GM12878 (cell line): ENCODE results near the gene ALAS1. TPM values are rescaled to one million over a fixed set of nuclear protein-coding genes. Genes with fewer than 3 reads are reported as not detected.
"Not testable (repeated sequence)": the region's sequence is repeated elsewhere in the genome, so short reads cannot be mapped to it uniquely, and the experiment has no call there.

ENCODE experiments used
- ATAC-seq: fragments of 200-7000 bp; cut with Tn5 transposase; 3 replicates; pipeline ENCODE4 v1.9.1; 2020; ENCODE audit warnings: mild to moderate bottlenecking, moderate library complexity
- BruUV-seq: library from RNA; stranded (reverse); fragments of 400-500 nt; replicated peaks from 2 replicates; lab custom pipeline; 2021; lab: Mats Ljungman, UMichigan
- CTCF ChIA-PET: fragments of 300-600 bp; sonication (Branson Sonifier 250); formaldehyde crosslinking; extraction: SDS; loops from one replicate; lab custom pipeline; 2021; ENCODE audit warnings: inconsistent platforms; lab: Yijun Ruan, JAX
- POLR2A ChIA-PET: fragments of 350-600 bp; formaldehyde crosslinking; extraction: SDS; loops from one replicate; lab custom pipeline; 2021; ENCODE audit warnings: inconsistent platforms; lab: Charles Lee
- RAD21 ChIA-PET: fragments of 300-600 bp; sonication (Branson Sonifier 250); formaldehyde crosslinking; loops from one replicate; lab custom pipeline; 2023; ENCODE audit warnings: antibody characterized with exemption; ENCODE audit not compliant: unreplicated experiment; lab: Charles Lee
- SMC1A ChIA-PET: fragments of 300-600 bp; sonication (Branson Sonifier 250); formaldehyde crosslinking; loops from one replicate; lab custom pipeline; 2023; ENCODE audit not compliant: unreplicated experiment, uncharacterized antibody; lab: Charles Lee
- DNase-seq: peaks from one replicate; pipeline ENCODE4 v3.0.0-alpha.2; 2011; ENCODE audit warnings: low read depth, low spot score
- FAIRE-seq: peaks from 3 replicates; lab custom pipeline; 2011; peaks lifted over from hg19 to GRCh38; lab: Jason Lieb, UNC
- H2AFZ ChIP-seq: 2 replicates; pipeline ENCODE4 v1.6.0; 2011; ENCODE audit warnings: low read depth, low read length, control low read depth; ENCODE audit not compliant: control insufficient read depth
- H3K27ac ChIP-seq: 2 replicates; pipeline ENCODE4 v1.5.1; 2011; ENCODE audit warnings: control low read depth; ENCODE audit not compliant: control insufficient read depth, insufficient read depth
- H3K27me3 ChIP-seq, 2 experiments: replicated peaks in 1 of 2; 2 replicates each; pipeline versions ENCODE4 v1.6.0 to v1.6.1; 2011; ENCODE audit warnings: low read length in 1 of 2; ENCODE audit not compliant: control insufficient read depth in 2 of 2, insufficient read depth in 2 of 2
- H3K36me3 ChIP-seq, 2 experiments: 2 replicates each; pipeline ENCODE4 v1.5.1; 2011; ENCODE audit warnings: low read length in 1 of 2; ENCODE audit not compliant: control insufficient read depth in 2 of 2, insufficient read depth in 2 of 2
- H3K4me1 ChIP-seq: 2 replicates; pipeline ENCODE4 v1.6.1; 2011; ENCODE audit warnings: mild to moderate bottlenecking, low read length, moderate library complexity, mixed read lengths; ENCODE audit not compliant: control insufficient read depth, insufficient read depth
- H3K4me2 ChIP-seq: 2 replicates; pipeline ENCODE4 v1.6.0; 2011; ENCODE audit warnings: control low read depth; ENCODE audit not compliant: control insufficient read depth, insufficient read depth
- H3K4me3 ChIP-seq: fragments of 200-600 bp; sonication (generic); 2 replicates; pipeline ENCODE4 v1.5.1; 2016
- H3K79me2 ChIP-seq: 2 replicates; pipeline ENCODE4 v1.6.0; 2011; ENCODE audit warnings: low read length; ENCODE audit not compliant: control insufficient read depth, insufficient read depth
- H3K9ac ChIP-seq: 2 replicates; pipeline ENCODE4 v1.8.0; 2011; ENCODE audit warnings: low read length, control low read depth, mixed read lengths; ENCODE audit not compliant: control insufficient read depth, insufficient read depth
- H3K9me3 ChIP-seq: replicated peaks from 3 replicates; pipeline ENCODE4 v1.5.1; 2011; ENCODE audit warnings: mild to moderate bottlenecking, low read length; ENCODE audit not compliant: control insufficient read depth, insufficient read depth
- H4K20me1 ChIP-seq: 2 replicates; pipeline ENCODE4 v1.6.0; 2011; ENCODE audit not compliant: control insufficient read depth, insufficient read depth
- BCL11A ChIP-seq: IDR thresholded peaks from 2 replicates; pipeline ENCODE4 v1.6.1; 2011; ENCODE audit warnings: low read depth, low read length
- DPF2 ChIP-seq: fragments of 450-650 bp; IDR thresholded peaks from 2 replicates; pipeline ENCODE4 v1.6.1; 2017; ENCODE audit warnings: mild to moderate bottlenecking
- FOS ChIP-seq: IDR thresholded peaks from 3 replicates; pipeline ENCODE4 v1.6.1; 2011; ENCODE audit warnings: borderline replicate concordance; ENCODE audit not compliant: insufficient read length; ENCODE audit errors: extremely low read depth
- MTA3 ChIP-seq: IDR thresholded peaks from 2 replicates; pipeline ENCODE4 v1.6.1; 2012; ENCODE audit warnings: low read length, inconsistent platforms, borderline replicate concordance
- TBL1XR1 ChIP-seq: IDR thresholded peaks from 2 replicates; pipeline ENCODE4 v1.6.1; 2012; ENCODE audit warnings: low read depth, low read length, improper control_type of control experiment
- WGBS: methylation state at CpG from one replicate; pipeline ENCODE4 v1.1.6; 2016; ENCODE audit warnings: low lambda C conversion rate; ENCODE audit not compliant: insufficient replicate concordance, insufficient coverage; ENCODE audit errors: missing lambda C conversion rate; 5-methylcytosine and 5-hydroxymethylcytosine counted together
- in situ Hi-C: fragments of 300-500 bp; cut with MboI; formaldehyde crosslinking; loops from 9 replicates; pipeline ENCODE4 v1.14.3; 2018; ENCODE audit warnings: mixed read lengths
- intact Hi-C: fragments of 100-400 bp; cut with micrococcal nuclease; formaldehyde crosslinking; loops from one replicate; pipeline ENCODE4 v1.14.2; 2022; ENCODE audit not compliant: unreplicated experiment
- polyA plus RNA-seq, 11 experiments: library from polyadenylated mRNA; depleted of rRNA in 4 of 11; unstranded in 6 of 11; stranded (reverse) in 5 of 11; fragments of >200 nt; fragmentation: Nextera tagmentation in 4 of 11; fragmentation: Illumina TruSeq in 1 of 11; extraction: Ambion mirVana in 4 of 11; extraction: Trizol in 1 of 11; gene quantifications; 1 replicate in 1 of 11; 2 replicates in 10 of 11; pipeline versions ENCODE4 v1.2.1 to v1.2.3, GENCODE V29; 2011 to 2016; ENCODE audit warnings: inconsistent platforms in 2 of 11, missing spikeins in 2 of 11, low read depth in 1 of 11
- total RNA-seq, 4 experiments: library from RNA; depleted of rRNA in 3 of 4; stranded (reverse); fragments of >200 nt in 3 of 4; fragmentation: Illumina TruSeq in 1 of 4; extraction: Trizol in 1 of 4; gene quantifications; 2 replicates each; pipeline versions ENCODE4 v1.2.1 to v1.2.3, GENCODE V29; 2013 to 2021
- TF ChIP-seq, protein P1 (sequence below), 3 experiments: IDR thresholded peaks in 2 of 3; conservative IDR thresholded peaks in 1 of 3; 2 replicates each; pipeline ENCODE4 v1.5.1; 2011; ENCODE audit warnings: low read depth in 3 of 3, low read length in 3 of 3, mild to moderate bottlenecking in 3 of 3, control low read depth in 2 of 3, moderate library complexity in 2 of 3, inconsistent platforms in 1 of 3, mixed read lengths in 1 of 3; ENCODE audit not compliant: control insufficient read depth in 2 of 3, insufficient read depth in 1 of 3; ENCODE audit errors: extremely low read depth in 1 of 3
- TF ChIP-seq, protein P2 (sequence below): fragments of 150-350 bp; IDR thresholded peaks from 2 replicates; pipeline ENCODE4 v1.6.1; 2014; ENCODE audit warnings: mild to moderate bottlenecking, low read depth, low read length

Gene ALAS1
- total and polyA plus RNA-seq, 10 of the 15 experiments (the other 5 are each of a cell fraction or from before 2014, with no cell fraction given): 69.9 to 115 (median 94.1) TPM

DNA sequence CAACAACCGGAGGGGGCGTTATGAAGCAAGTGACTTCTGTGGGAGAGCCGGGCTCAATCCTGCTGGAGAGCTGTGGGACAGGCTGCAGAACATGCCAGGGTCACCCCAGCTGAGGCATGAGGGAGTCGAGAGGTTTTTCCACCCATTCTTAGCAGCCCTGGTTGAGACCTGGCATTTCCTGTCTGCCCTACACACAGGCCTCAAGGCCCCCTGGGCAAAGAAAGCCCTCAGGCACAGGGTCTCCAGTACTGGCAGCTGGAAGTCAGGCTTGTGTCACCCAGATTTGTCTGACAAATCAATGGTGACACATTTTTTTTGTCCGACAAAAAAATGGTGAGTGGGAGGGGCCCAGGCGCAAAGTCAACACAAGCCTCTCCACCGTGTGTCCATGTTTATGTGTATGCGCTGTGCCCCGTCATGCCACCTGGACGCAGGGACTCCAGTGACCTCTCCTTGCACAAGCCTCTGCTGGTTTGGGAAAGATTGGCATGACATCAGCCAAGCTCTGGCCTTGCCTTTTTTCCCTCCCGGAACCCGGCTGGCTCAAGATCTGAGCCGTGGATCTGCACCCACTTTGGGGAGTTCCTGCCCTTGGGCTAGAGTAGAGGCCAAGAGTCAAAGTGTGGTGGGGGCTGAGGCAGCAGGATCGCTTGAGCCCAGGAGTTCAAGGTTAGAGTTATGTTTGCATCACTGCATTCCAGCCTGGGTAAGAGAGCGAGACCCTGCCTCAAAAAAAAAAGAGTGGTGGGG, 20.8 kb upstream of the ALAS1 start:
- Histone ChIP-seq H3K4me3 (no peak overlapping the region), H4K20me1 (no peaks in the 10 kb centered on the region), H2AFZ (no peak overlapping the region), H3K27me3 (no peaks in the 10 kb centered on the region), H3K27ac (no peak overlapping the region), H3K9me3 (no peaks in the 10 kb centered on the region), H3K79me2 (no peaks in the 10 kb centered on the region), H3K4me2 (no peak overlapping the region), H3K9ac (no peak overlapping the region), H3K36me3 (no peaks in the 10 kb centered on the region), H3K4me1 (no peaks in the 10 kb centered on the region)
- DNase-seq: no peak
- ChIA-PET SMC1A (no interaction called here), RAD21 (no interaction called here), POLR2A (interaction anchor here (0.5 kb wide), 1 partner anchor 295 kb away, joined by 3 read pairs; no protein-coding TSS in a partner anchor), CTCF (no interaction called here)
- TF ChIP-seq MTA3 (no peak), BCL11A (no peak), TBL1XR1 (no peak), FOS (no peak)
- TF ChIP-seq, protein P1, sequence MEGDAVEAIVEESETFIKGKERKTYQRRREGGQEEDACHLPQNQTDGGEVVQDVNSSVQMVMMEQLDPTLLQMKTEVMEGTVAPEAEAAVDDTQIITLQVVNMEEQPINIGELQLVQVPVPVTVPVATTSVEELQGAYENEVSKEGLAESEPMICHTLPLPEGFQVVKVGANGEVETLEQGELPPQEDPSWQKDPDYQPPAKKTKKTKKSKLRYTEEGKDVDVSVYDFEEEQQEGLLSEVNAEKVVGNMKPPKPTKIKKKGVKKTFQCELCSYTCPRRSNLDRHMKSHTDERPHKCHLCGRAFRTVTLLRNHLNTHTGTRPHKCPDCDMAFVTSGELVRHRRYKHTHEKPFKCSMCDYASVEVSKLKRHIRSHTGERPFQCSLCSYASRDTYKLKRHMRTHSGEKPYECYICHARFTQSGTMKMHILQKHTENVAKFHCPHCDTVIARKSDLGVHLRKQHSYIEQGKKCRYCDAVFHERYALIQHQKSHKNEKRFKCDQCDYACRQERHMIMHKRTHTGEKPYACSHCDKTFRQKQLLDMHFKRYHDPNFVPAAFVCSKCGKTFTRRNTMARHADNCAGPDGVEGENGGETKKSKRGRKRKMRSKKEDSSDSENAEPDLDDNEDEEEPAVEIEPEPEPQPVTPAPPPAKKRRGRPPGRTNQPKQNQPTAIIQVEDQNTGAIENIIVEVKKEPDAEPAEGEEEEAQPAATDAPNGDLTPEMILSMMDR (IDR thresholded peaks at IDR 0.05 in 2 of 3, conservative IDR thresholded peaks at IDR 0.05 in 1 of 3; ENCODE audit: control insufficient read depth in 2 of 3, extremely low read depth in 1 of 3, insufficient read depth in 1 of 3, low read depth in 3 of 3, low read length in 3 of 3): no peak
- FAIRE-seq: no peak
- no peak for ATAC-seq
- in situ Hi-C loops (no loop called here), intact Hi-C loops (no loop called here)
- WGBS: 61% methylated on average over 15 of the region's 15 CpGs
- BruUV-seq: no TSS peak

DNA sequence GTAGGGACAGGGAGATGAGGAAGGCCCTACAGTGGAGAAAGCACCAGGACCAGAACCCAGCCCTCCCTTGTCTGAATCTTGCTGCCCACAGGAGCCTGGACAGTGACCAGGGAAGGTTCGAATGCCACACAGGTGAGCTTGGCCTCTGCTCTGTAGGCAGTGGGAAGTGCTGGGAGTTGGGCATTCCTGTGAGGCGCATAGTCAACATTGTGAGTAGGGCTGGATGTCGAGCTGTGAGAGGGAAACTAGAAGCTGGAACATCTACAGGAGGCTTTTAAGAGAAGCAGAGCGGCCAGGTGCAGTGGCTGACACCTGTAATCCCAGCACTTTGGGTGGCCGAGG, 20.3 kb upstream of the ALAS1 start:
- RAD21 ChIA-PET: no interaction called here
- 20% methylated on average over 5 of the region's 5 CpGs for WGBS
- no peak for ATAC-seq
- TF ChIP-seq, protein P2, sequence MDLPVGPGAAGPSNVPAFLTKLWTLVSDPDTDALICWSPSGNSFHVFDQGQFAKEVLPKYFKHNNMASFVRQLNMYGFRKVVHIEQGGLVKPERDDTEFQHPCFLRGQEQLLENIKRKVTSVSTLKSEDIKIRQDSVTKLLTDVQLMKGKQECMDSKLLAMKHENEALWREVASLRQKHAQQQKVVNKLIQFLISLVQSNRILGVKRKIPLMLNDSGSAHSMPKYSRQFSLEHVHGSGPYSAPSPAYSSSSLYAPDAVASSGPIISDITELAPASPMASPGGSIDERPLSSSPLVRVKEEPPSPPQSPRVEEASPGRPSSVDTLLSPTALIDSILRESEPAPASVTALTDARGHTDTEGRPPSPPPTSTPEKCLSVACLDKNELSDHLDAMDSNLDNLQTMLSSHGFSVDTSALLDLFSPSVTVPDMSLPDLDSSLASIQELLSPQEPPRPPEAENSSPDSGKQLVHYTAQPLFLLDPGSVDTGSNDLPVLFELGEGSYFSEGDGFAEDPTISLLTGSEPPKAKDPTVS: no peak
- TF ChIP-seq DPF2: no peak
- no peak for DNase-seq
- Histone ChIP-seq H3K9me3 (no peaks in the 10 kb centered on the region), H3K79me2 (no peaks in the 10 kb centered on the region), H4K20me1 (no peaks in the 10 kb centered on the region), H3K27ac (no peak overlapping the region), H3K4me3 (no peak overlapping the region), H3K4me1 (no peaks in the 10 kb centered on the region), H3K9ac (no peak overlapping the region), H3K36me3 (no peaks in the 10 kb centered on the region), H2AFZ (no peak overlapping the region), H3K4me2 (no peak overlapping the region), H3K27me3 (no peaks in the 10 kb centered on the region)
- CTCF ChIA-PET: no interaction called here
- intact Hi-C loops (no loop called here), in situ Hi-C loops (no loop called here)
- POLR2A ChIA-PET: no interaction called here
- BruUV-seq: no TSS peak
- FAIRE-seq: no peak
- SMC1A ChIA-PET: no interaction called here

DNA sequence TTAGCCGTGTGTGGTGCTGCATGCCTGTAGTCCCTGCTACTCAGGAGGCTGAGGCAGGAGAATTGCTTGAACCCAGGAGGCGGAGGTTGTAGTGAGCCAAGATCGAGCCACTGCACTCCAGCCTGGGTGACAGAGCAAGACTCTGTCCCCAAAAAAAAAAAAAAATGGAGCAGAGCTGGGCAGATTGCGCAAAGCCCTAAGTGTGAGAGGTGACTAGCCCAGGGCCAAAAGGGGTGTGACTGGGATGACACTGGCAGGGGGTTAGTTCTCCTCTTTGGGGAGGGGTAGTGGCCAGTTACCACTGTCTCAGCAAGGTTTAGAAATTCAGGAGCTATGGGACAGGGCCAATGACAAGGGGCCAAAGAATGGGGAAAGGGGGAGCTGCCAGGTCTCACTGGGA, 19.8 kb upstream of the ALAS1 start:
- SMC1A ChIA-PET, CTCF ChIA-PET, ATAC-seq: not testable (repeated sequence)

More for the DNA sequence above, 19.8 kb upstream of the ALAS1 start:
- FAIRE-seq, DNase-seq, POLR2A ChIA-PET, H3K4me2 ChIP-seq, H3K9ac ChIP-seq, intact Hi-C loops, H3K9me3 ChIP-seq, H3K79me2 ChIP-seq, H3K4me1 ChIP-seq, H3K27ac ChIP-seq, BruUV-seq, H3K4me3 ChIP-seq, H3K36me3 ChIP-seq, H3K27me3 ChIP-seq, H2AFZ ChIP-seq, H4K20me1 ChIP-seq, RAD21 ChIA-PET, in situ Hi-C loops: not testable (repeated sequence)
- 69% methylated on average over 4 of the region's 4 CpGs for WGBS
